SK-N-SH treated with all-trans-retinoic acid at 6 μM for 48 hours (cell line): ENCODE data around the gene NRAP.

Source experiments
- ATAC-seq: fragments of 200-7000 bp; cut with Tn5 transposase; 3 replicates; pipeline ENCODE4 v1.9.1; 2020; ENCODE audit warnings: mild to moderate bottlenecking, moderate library complexity
- ARNTL ChIP-seq: fragments of 450-650 bp; formaldehyde crosslinking; IDR thresholded peaks from 2 replicates; pipeline ENCODE4 v1.5.0; 2020; ENCODE audit warnings: low read depth, mild to moderate bottlenecking, moderate library complexity, borderline replicate concordance
- BACH2 ChIP-seq: fragments of 250-450 bp; sonication (Bioruptor Pico); IDR thresholded peaks from 2 replicates; pipeline ENCODE4 v1.9.0; 2021; ENCODE audit warnings: mild to moderate bottlenecking, borderline replicate concordance
- CREB5 ChIP-seq: fragments of 250-450 bp; sonication (Bioruptor Pico); IDR thresholded peaks from 2 replicates; pipeline ENCODE4 v1.5.1; 2020; ENCODE audit warnings: low read depth, mild to moderate bottlenecking, moderate library complexity
- CSRNP3 ChIP-seq: fragments of 250-450 bp; sonication (Bioruptor Pico); IDR thresholded peaks from 2 replicates; pipeline ENCODE4 v1.5.1; 2021; ENCODE audit warnings: mild to moderate bottlenecking, moderate library complexity
- ISL1 ChIP-seq: fragments of 250-450 bp; sonication (Bioruptor Pico); IDR thresholded peaks from 2 replicates; pipeline ENCODE4 v2.1.2; 2022; ENCODE audit warnings: mild to moderate bottlenecking, moderate library complexity
- PATZ1 ChIP-seq: fragments of 250-450 bp; sonication (Bioruptor Pico); IDR thresholded peaks from 2 replicates; pipeline ENCODE4 v1.8.0; 2020; ENCODE audit warnings: mild to moderate bottlenecking, moderate library complexity, borderline replicate concordance
- POU6F1 ChIP-seq: fragments of 250-450 bp; sonication (Bioruptor Pico); IDR thresholded peaks from 2 replicates; pipeline ENCODE4 v1.8.0; 2021; ENCODE audit warnings: low read depth, mild to moderate bottlenecking, moderate library complexity, borderline replicate concordance
- TSHZ2 ChIP-seq: fragments of 250-450 bp; sonication (Bioruptor Pico); IDR thresholded peaks from 2 replicates; pipeline ENCODE4 v1.5.0; 2020; ENCODE audit warnings: mild to moderate bottlenecking, moderate library complexity
- ZFP3 ChIP-seq: fragments of 250-450 bp; sonication (Bioruptor Pico); IDR thresholded peaks from 2 replicates; pipeline ENCODE4 v1.5.0; 2020; ENCODE audit warnings: mild to moderate bottlenecking, moderate library complexity
- ZNF565 ChIP-seq: fragments of 450-650 bp; formaldehyde crosslinking; conservative IDR thresholded peaks from 2 replicates; pipeline ENCODE4 v1.5.0; 2020; ENCODE audit warnings: low read depth, mild to moderate bottlenecking, moderate library complexity
- ZNF70 ChIP-seq: fragments of 450-650 bp; formaldehyde crosslinking; IDR thresholded peaks from 2 replicates; pipeline ENCODE4 v1.5.0; 2020; ENCODE audit warnings: mild to moderate bottlenecking, moderate library complexity
- ZNF8 ChIP-seq: fragments of 450-650 bp; formaldehyde crosslinking; IDR thresholded peaks from 2 replicates; pipeline ENCODE4 v1.5.0; 2020; ENCODE audit warnings: mild to moderate bottlenecking, moderate library complexity

The NRAP gene

GRCh38 chr10:113647812-113648211 is 16.0 kb downstream of the NRAP start (continued):
- TF ChIP-seq TSHZ2 (CRISPR knock-in tag): no peak
- no peak for TF ChIP-seq ARNTL (CRISPR knock-in tag)
- no peak for TF ChIP-seq ZFP3
- TF ChIP-seq CSRNP3 (CRISPR knock-in tag): no peak

- no peak for ATAC-seq
- TF ChIP-seq ZFP3 (no peak), CREB5 (CRISPR knock-in tag) (no peak), ZNF565 (CRISPR knock-in tag) (no peak), ZNF70 (CRISPR knock-in tag) (no peak), BACH2 (CRISPR knock-in tag) (no peak), ISL1 (CRISPR knock-in tag) (no peak), TSHZ2 (CRISPR knock-in tag) (no peak), ZNF8 (CRISPR knock-in tag) (no peak)
Observed at GRCh38 chr10:113646336-113647201, 17.3 kb downstream of the NRAP start.

GRCh38 chr10:113644185-113645120 is 19.4 kb downstream of the NRAP start:
- ATAC-seq: no peak
- TF ChIP-seq POU6F1 (CRISPR knock-in tag) (no peak), PATZ1 (no peak), ZNF565 (CRISPR knock-in tag) (no peak), ZFP3 (no peak), CREB5 (CRISPR knock-in tag) (no peak)
